ENCODE results near the gene C4orf50.

DNA sequence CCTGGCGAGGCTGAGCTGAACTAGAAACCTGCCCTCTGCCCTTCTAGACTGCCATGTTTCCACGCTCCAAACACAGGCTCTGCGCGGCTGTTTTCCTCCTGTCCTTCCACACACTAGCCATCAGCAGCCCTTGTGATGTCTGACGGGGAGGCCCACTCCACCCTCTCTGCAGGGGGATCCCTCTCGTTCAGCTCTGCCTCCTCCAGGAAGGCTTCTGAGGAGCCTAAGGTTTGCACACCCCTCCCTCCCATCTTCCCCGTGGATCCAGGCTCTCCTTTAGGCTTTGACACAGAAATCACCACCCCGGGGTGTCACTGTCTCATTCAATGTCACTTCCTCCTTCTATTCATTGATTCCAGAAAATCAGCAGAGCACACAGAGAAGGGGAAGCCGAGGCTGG is 86.7 kb downstream of the C4orf50 start:
- TF ChIP-seq, protein P1, sequence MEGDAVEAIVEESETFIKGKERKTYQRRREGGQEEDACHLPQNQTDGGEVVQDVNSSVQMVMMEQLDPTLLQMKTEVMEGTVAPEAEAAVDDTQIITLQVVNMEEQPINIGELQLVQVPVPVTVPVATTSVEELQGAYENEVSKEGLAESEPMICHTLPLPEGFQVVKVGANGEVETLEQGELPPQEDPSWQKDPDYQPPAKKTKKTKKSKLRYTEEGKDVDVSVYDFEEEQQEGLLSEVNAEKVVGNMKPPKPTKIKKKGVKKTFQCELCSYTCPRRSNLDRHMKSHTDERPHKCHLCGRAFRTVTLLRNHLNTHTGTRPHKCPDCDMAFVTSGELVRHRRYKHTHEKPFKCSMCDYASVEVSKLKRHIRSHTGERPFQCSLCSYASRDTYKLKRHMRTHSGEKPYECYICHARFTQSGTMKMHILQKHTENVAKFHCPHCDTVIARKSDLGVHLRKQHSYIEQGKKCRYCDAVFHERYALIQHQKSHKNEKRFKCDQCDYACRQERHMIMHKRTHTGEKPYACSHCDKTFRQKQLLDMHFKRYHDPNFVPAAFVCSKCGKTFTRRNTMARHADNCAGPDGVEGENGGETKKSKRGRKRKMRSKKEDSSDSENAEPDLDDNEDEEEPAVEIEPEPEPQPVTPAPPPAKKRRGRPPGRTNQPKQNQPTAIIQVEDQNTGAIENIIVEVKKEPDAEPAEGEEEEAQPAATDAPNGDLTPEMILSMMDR (IDR thresholded peaks at IDR 0.05; ENCODE audit: low read length): no peak
- TF ChIP-seq EZH2 (IDR thresholded peaks at IDR 0.05; ENCODE audit: borderline replicate concordance, low read length): no peak

Measured in OCI-LY1 (cell line).